ENCODE results near the gene ALDH1B1. TPM values are rescaled to one million over a fixed set of nuclear protein-coding genes. Genes with fewer than 3 reads are reported as not detected.

ALDH1B1 gene
- 10 to 100 TPM in 3 of 6 donors, 1 to 10 TPM in 3; 2.1 to 18.0 (median 8.5) TPM for total RNA-seq

- peaks cover 0 to 19% (median 14%) of the 10 kb centered on the region in 4 donors for H3K36me3 ChIP-seq
- H3K9me3 ChIP-seq = no peaks in the 10 kb centered on the region
- TF ChIP-seq CTCF (IDR thresholded peaks at IDR 0.05) (peak in 3 of 6 experiments; percentile 4 to 23 (median 9)), EP300 (IDR thresholded peaks at IDR 0.05) (no peak), POLR2A (IDR thresholded peaks at IDR 0.05) (peak in 1 of 4 donors; percentile 42), POLR2AphosphoS5 (IDR thresholded peaks at IDR 0.05) (peak in 1 of 2 donors; percentile 29)
- ATAC-seq (ENCODE audit: low FRiP score in 2 of 2) (peak; percentile 96 to 99), DNase-seq (peak; percentile 88 to 97)
- H3K4me1 ChIP-seq = peaks cover 13 to 22% (median 16%) of the 10 kb centered on the region in 4 donors
- H3K27ac ChIP-seq = peak within 1 kb of the TSS in 3 of 4 donors; percentile 36 to 69 (median 61)
- 1 to 2% methylated on average over 7 to 30 of the region's 58 CpGs for WGBS, 2 donors
- no peaks in the 10 kb centered on the region for H3K27me3 ChIP-seq
- H3K4me3 ChIP-seq = peak within 1 kb of the TSS; percentile 76 to 89 (median 86)
Measured at GRCh38 chr9:38392235-38393127, at the start of gene ALDH1B1. Gene ALDH1B1 (plus strand): TSS chr9:38392702. CDS start chr9:38395749, 3,047 bp downstream.

GRCh38 chr9:38343037-38343436 is 49.5 kb upstream of the ALDH1B1 start:
- H3K27me3 ChIP-seq = no peaks in the 10 kb centered on the region
- DNase-seq (no peak), ATAC-seq (ENCODE audit: low FRiP score in 2 of 2) (no peak)
- no peak overlapping the region for H3K4me3 ChIP-seq
- H3K36me3 ChIP-seq = no peaks in the 10 kb centered on the region
- H3K27ac ChIP-seq = no peak overlapping the region
- H3K9me3 ChIP-seq = no peaks in the 10 kb centered on the region
- WGBS, 2 donors = 90 to 93% methylated on average over 3 of the region's 3 CpGs
- TF ChIP-seq EP300 (IDR thresholded peaks at IDR 0.05) (no peak), POLR2A (IDR thresholded peaks at IDR 0.05) (no peak), CTCF (IDR thresholded peaks at IDR 0.05) (no peak), POLR2AphosphoS5 (IDR thresholded peaks at IDR 0.05) (no peak)
- no peaks in the 10 kb centered on the region for H3K4me1 ChIP-seq

- WGBS, 2 donors = 89 to 95% methylated on average over 4 to 6 of the region's 6 CpGs
- Histone ChIP-seq H3K36me3 (no peaks in the 10 kb centered on the region), H3K27me3 (no peaks in the 10 kb centered on the region), H3K4me1 (no peaks in the 10 kb centered on the region), H3K9me3 (no peaks in the 10 kb centered on the region), H3K4me3 (no peak overlapping the region), H3K27ac (no peak overlapping the region)
- no peak for DNase-seq
- ATAC-seq (ENCODE audit: low FRiP score in 2 of 2) = no peak
- TF ChIP-seq POLR2AphosphoS5 (IDR thresholded peaks at IDR 0.05) (no peak), CTCF (IDR thresholded peaks at IDR 0.05) (no peak), EP300 (IDR thresholded peaks at IDR 0.05) (no peak)
Measured at GRCh38 chr9:38343552-38343951, 49.0 kb upstream of the ALDH1B1 start.

- no peak for TF ChIP-seq EP300 (IDR thresholded peaks at IDR 0.05)
- no peak for TF ChIP-seq CTCF (IDR thresholded peaks at IDR 0.05)
- no peak for TF ChIP-seq POLR2AphosphoS5 (IDR thresholded peaks at IDR 0.05)
- no peak for TF ChIP-seq POLR2A (IDR thresholded peaks at IDR 0.05)
- H3K9me3 ChIP-seq = no peaks in the 10 kb centered on the region
- no peak overlapping the region for H3K4me3 ChIP-seq
- WGBS, 2 donors = 86 to 90% methylated on average over 7 of the region's 7 CpGs
- no peak overlapping the region for H3K27ac ChIP-seq
- H3K27me3 ChIP-seq = no peaks in the 10 kb centered on the region
- no peaks in the 10 kb centered on the region for H3K36me3 ChIP-seq
- DNase-seq (peak in 1 of 2 donors; percentile 16), ATAC-seq (ENCODE audit: low FRiP score in 2 of 2) (no peak)
- no peaks in the 10 kb centered on the region for H3K4me1 ChIP-seq
Measured at GRCh38 chr9:38344566-38345324, 47.8 kb upstream of the ALDH1B1 start.

Measured in upper lobe of left lung (tissue), 6 donors.